Measurements from ENCODE around the gene MYO5B. TPM values are rescaled to one million over a fixed set of nuclear protein-coding genes. Genes with fewer than 3 reads are reported as not detected.

MYO5B gene
- total RNA-seq, 1 experiment from 2014 or later = 56.7 TPM

DNA sequence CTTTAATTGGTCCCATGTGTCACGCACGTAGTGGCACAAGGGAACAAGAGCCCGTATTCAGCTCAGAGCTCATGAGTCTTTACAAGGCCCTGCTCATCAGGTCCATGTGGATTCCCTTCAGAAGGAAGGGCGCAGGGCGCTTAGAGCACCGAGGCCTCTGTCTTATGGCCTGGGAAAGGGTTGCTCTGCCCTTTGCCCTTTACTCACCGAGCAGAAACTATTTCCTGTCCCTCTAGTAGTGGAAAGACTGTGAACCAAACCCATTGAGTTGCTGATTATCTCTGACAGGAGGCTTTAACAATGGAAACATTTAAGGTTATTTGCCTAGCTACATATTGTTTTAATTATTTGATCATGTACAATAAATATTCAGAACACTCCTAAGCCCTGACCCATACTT lies 279.6 kb downstream of the MYO5B start:
- no peak overlapping the region for H3K27ac Mint-ChIP-seq (ENCODE audit: unreplicated experiment)
- H3K36me3 Mint-ChIP-seq (ENCODE audit: insufficient read depth, unreplicated experiment) = no peaks in the 10 kb centered on the region
- TF ChIP-seq, protein P1, sequence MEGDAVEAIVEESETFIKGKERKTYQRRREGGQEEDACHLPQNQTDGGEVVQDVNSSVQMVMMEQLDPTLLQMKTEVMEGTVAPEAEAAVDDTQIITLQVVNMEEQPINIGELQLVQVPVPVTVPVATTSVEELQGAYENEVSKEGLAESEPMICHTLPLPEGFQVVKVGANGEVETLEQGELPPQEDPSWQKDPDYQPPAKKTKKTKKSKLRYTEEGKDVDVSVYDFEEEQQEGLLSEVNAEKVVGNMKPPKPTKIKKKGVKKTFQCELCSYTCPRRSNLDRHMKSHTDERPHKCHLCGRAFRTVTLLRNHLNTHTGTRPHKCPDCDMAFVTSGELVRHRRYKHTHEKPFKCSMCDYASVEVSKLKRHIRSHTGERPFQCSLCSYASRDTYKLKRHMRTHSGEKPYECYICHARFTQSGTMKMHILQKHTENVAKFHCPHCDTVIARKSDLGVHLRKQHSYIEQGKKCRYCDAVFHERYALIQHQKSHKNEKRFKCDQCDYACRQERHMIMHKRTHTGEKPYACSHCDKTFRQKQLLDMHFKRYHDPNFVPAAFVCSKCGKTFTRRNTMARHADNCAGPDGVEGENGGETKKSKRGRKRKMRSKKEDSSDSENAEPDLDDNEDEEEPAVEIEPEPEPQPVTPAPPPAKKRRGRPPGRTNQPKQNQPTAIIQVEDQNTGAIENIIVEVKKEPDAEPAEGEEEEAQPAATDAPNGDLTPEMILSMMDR (IDR thresholded peaks at IDR 0.05; ENCODE audit: unreplicated experiment) = no peak
- no peak for DNase-seq
- no peaks in the 10 kb centered on the region for H3K27me3 Mint-ChIP-seq (ENCODE audit: unreplicated experiment)
- intact Hi-C loops (cut with micrococcal nuclease; ENCODE audit: unreplicated experiment) = no loop called here
- no TSS peak for BruUV-seq (replicated peaks)
- CTCF ChIA-PET = no interaction called here
- no peaks in the 10 kb centered on the region for H3K9me3 Mint-ChIP-seq (ENCODE audit: low read depth, unreplicated experiment)
- H3K4me1 Mint-ChIP-seq (ENCODE audit: low read depth, unreplicated experiment) = no peaks in the 10 kb centered on the region
- H3K4me3 Mint-ChIP-seq (ENCODE audit: low read depth, unreplicated experiment) = no peak overlapping the region

DNA sequence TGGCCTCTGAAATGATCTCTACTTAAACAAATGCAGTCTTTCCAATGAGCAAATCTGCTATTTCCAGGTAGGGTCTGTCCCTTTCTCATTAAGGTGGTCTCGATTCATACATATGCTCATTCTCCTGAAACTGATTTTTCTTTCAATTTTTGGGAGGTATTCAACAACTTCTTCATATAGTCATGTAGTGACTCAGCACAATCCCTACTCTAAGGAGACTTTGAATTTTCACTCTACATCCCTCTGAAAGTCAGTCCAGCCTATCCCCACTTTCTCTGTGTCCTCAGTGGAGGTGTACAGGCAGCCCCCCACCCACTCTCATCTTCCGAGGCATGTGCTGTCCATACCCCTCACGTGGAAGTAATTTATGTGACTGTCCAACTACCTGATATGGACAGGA lies 281.7 kb downstream of the MYO5B start:
- H3K4me3 Mint-ChIP-seq (ENCODE audit: low read depth, unreplicated experiment) = no peak overlapping the region
- no peaks in the 10 kb centered on the region for H3K4me1 Mint-ChIP-seq (ENCODE audit: low read depth, unreplicated experiment)
- no peak overlapping the region for H3K27ac Mint-ChIP-seq (ENCODE audit: unreplicated experiment)
- peaks cover 12% of the 10 kb centered on the region for H3K36me3 Mint-ChIP-seq (ENCODE audit: insufficient read depth, unreplicated experiment)
- BruUV-seq (replicated peaks) = no TSS peak
- CTCF ChIA-PET = no interaction called here
- DNase-seq = no peak
- no peaks in the 10 kb centered on the region for H3K27me3 Mint-ChIP-seq (ENCODE audit: unreplicated experiment)
- intact Hi-C loops (cut with micrococcal nuclease; ENCODE audit: unreplicated experiment) = no loop called here
- H3K9me3 Mint-ChIP-seq (ENCODE audit: low read depth, unreplicated experiment) = no peaks in the 10 kb centered on the region
- TF ChIP-seq, protein P1 (IDR thresholded peaks at IDR 0.05; ENCODE audit: unreplicated experiment) = no peak

DNA sequence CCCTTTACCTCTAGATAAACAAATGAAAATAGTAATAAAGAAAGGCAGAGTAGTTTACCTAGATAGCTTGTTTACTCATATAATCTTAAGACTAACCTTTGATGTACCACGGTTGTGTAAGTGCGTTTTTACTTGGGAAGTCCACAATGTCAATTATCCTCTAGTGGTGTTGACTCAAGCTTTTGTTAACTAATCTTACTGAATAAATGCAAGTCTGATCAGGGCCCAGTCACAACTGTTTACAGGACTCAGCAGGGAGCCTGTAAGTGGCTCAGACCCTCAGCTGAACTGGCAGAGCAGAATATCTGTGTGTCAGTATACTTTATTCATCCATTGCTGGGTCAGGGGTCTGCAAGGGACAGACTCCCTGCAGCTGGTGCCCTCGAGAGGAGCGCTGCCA lies 283.5 kb downstream of the MYO5B start:
- BruUV-seq (replicated peaks) = no TSS peak
- DNase-seq = no peak
- CTCF ChIA-PET = no interaction called here
- H3K4me3 Mint-ChIP-seq (ENCODE audit: low read depth, unreplicated experiment) = no peak overlapping the region
- no peak overlapping the region for H3K27ac Mint-ChIP-seq (ENCODE audit: unreplicated experiment)
- TF ChIP-seq, protein P1 (IDR thresholded peaks at IDR 0.05; ENCODE audit: unreplicated experiment) = no peak
- intact Hi-C loops (cut with micrococcal nuclease; ENCODE audit: unreplicated experiment) = no loop called here
- H3K4me1 Mint-ChIP-seq (ENCODE audit: low read depth, unreplicated experiment) = no peaks in the 10 kb centered on the region
- peaks cover 14% of the 10 kb centered on the region for H3K36me3 Mint-ChIP-seq (ENCODE audit: insufficient read depth, unreplicated experiment)
- no peaks in the 10 kb centered on the region for H3K27me3 Mint-ChIP-seq (ENCODE audit: unreplicated experiment)
- H3K9me3 Mint-ChIP-seq (ENCODE audit: low read depth, unreplicated experiment) = no peaks in the 10 kb centered on the region

DNA sequence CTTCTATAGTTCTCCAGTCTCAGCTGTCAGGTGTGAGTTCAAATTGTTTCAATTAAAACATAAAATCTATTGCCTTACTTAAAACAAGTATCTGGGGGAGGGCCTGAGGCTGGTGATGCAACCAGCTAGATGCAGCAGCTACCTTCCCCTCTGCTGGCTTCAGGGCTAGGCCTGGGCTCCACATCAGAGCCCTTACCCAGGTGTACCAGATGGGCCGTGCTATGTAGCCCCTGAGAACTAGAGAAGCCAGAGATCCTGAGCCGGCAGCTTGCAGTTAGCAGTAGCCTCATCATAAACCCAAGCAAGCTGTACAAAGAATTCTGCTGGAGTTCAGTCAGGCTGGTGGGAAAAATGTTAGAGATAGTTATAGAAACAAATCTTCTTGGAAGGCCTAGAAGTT lies 284.0 kb downstream of the MYO5B start:
- BruUV-seq (replicated peaks) = no TSS peak
- intact Hi-C loops (cut with micrococcal nuclease; ENCODE audit: unreplicated experiment) = no loop called here
- CTCF ChIA-PET = no interaction called here
- H3K9me3 Mint-ChIP-seq (ENCODE audit: low read depth, unreplicated experiment) = no peaks in the 10 kb centered on the region
- no peaks in the 10 kb centered on the region for H3K27me3 Mint-ChIP-seq (ENCODE audit: unreplicated experiment)
- no peak for DNase-seq
- no peaks in the 10 kb centered on the region for H3K4me1 Mint-ChIP-seq (ENCODE audit: low read depth, unreplicated experiment)
- H3K4me3 Mint-ChIP-seq (ENCODE audit: low read depth, unreplicated experiment) = no peak overlapping the region
- H3K36me3 Mint-ChIP-seq (ENCODE audit: insufficient read depth, unreplicated experiment) = peaks cover 14% of the 10 kb centered on the region
- TF ChIP-seq, protein P1 (IDR thresholded peaks at IDR 0.05; ENCODE audit: unreplicated experiment) = no peak
- H3K27ac Mint-ChIP-seq (ENCODE audit: unreplicated experiment) = no peak overlapping the region

DNA sequence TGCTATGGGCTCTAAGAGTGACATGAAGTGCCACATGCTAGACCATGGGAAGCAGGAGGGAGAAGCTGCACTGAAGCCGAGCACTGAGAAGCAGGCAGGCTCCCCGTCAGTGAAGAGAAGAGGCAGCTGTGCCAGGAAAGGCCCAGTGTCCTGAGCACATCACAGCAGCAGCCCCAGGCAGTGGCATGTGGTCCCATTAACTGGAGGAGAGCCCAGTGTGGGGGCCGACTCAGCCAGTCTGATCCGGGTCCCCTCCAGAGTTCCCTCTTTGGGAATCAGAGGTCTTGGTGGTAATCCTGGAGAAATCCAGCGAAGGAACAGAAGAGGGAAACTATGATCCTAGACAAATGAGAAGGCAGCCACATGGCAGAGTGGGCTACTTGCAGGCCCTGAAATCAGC lies 284.9 kb downstream of the MYO5B start:
- Mint-ChIP-seq H3K36me3 (ENCODE audit: insufficient read depth, unreplicated experiment) (peaks cover 17% of the 10 kb centered on the region), H3K4me3 (ENCODE audit: low read depth, unreplicated experiment) (no peak overlapping the region), H3K4me1 (ENCODE audit: low read depth, unreplicated experiment) (no peaks in the 10 kb centered on the region), H3K27me3 (ENCODE audit: unreplicated experiment) (no peaks in the 10 kb centered on the region), H3K27ac (ENCODE audit: unreplicated experiment) (no peak overlapping the region), H3K9me3 (ENCODE audit: low read depth, unreplicated experiment) (no peaks in the 10 kb centered on the region)
- CTCF ChIA-PET = no interaction called here
- BruUV-seq (replicated peaks) = no TSS peak
- no peak for DNase-seq
- intact Hi-C loops (cut with micrococcal nuclease; ENCODE audit: unreplicated experiment) = no loop called here
- TF ChIP-seq, protein P1 (IDR thresholded peaks at IDR 0.05; ENCODE audit: unreplicated experiment) = no peak
